GM12878 (cell line): ENCODE results near the gene SLC38A2. TPM values are rescaled to one million over a fixed set of nuclear protein-coding genes. Genes with fewer than 3 reads are reported as not detected.

Experiments used
- ATF7 ChIP-seq: fragments of 450-650 bp; IDR thresholded peaks from 2 replicates; pipeline ENCODE4 v1.6.1; 2016; ENCODE audit warnings: low read depth, mild to moderate bottlenecking
- BACH1 ChIP-seq: fragments of 450-650 bp; IDR thresholded peaks from 2 replicates; pipeline ENCODE4 v1.6.1; 2017; ENCODE audit warnings: mild to moderate bottlenecking, borderline replicate concordance
- CBX5 ChIP-seq: sonication (generic); IDR thresholded peaks from 2 replicates; pipeline ENCODE4 v1.6.1; 2016; ENCODE audit warnings: low read depth, moderate library complexity, mild to moderate bottlenecking, inconsistent platforms
- E2F8 ChIP-seq: fragments of 450-650 bp; IDR thresholded peaks from 2 replicates; pipeline ENCODE4 v1.6.1; 2018; ENCODE audit warnings: mild to moderate bottlenecking, low read depth, moderate library complexity; ENCODE audit not compliant: partially characterized antibody
- EED ChIP-seq: sonication (generic); IDR thresholded peaks from 2 replicates; pipeline ENCODE4 v1.6.1; 2016; ENCODE audit warnings: antibody characterized with exemption, low read depth
- EGR1 ChIP-seq, 2 experiments: IDR thresholded peaks; 1 replicate in 1 of 2; 2 replicates in 1 of 2; pipeline ENCODE4 v1.6.1; 2011 to 2012; ENCODE audit warnings: low read depth in 2 of 2, low read length in 2 of 2, borderline replicate concordance in 1 of 2, mild to moderate bottlenecking in 1 of 2, moderate library complexity in 1 of 2
- KLF5 ChIP-seq: fragments of 450-650 bp; IDR thresholded peaks from 2 replicates; pipeline ENCODE4 v1.6.1; 2014; ENCODE audit warnings: mild to moderate bottlenecking; ENCODE audit not compliant: partially characterized antibody
- MLLT1 ChIP-seq: fragments of 450-650 bp; IDR thresholded peaks from 2 replicates; pipeline ENCODE4 v1.6.1; 2016; ENCODE audit warnings: mild to moderate bottlenecking
- MTA3 ChIP-seq: IDR thresholded peaks from 2 replicates; pipeline ENCODE4 v1.6.1; 2012; ENCODE audit warnings: low read length, inconsistent platforms, borderline replicate concordance
- NFXL1 ChIP-seq: fragments of 450-650 bp; IDR thresholded peaks from 2 replicates; pipeline ENCODE4 v1.6.1; 2017; ENCODE audit warnings: antibody characterized with exemption, mild to moderate bottlenecking, borderline replicate concordance
- PRDM15 ChIP-seq: fragments of 450-650 bp; formaldehyde crosslinking; IDR thresholded peaks from 2 replicates; pipeline ENCODE4 v1.4.0; 2020; ENCODE audit warnings: mild to moderate bottlenecking, moderate library complexity
- SMAD1 ChIP-seq: fragments of 450-650 bp; IDR thresholded peaks from 2 replicates; pipeline ENCODE4 v1.6.1; 2018; ENCODE audit warnings: mild to moderate bottlenecking, low read depth; ENCODE audit not compliant: partially characterized antibody
- SUPT20H ChIP-seq: IDR thresholded peaks from 2 replicates; pipeline ENCODE4 v1.6.1; 2011; ENCODE audit warnings: low read depth, mild to moderate bottlenecking, low read length, moderate library complexity, borderline replicate concordance; ENCODE audit not compliant: control insufficient read depth
- TCF3 ChIP-seq: IDR thresholded peaks from 2 replicates; pipeline ENCODE4 v1.6.1; 2012; ENCODE audit warnings: low read depth, mild to moderate bottlenecking, low read length, borderline replicate concordance; ENCODE audit not compliant: insufficient read depth
- polyA plus RNA-seq, 11 experiments: library from polyadenylated mRNA; depleted of rRNA in 4 of 11; unstranded in 6 of 11; stranded (reverse) in 5 of 11; fragments of >200 nt; fragmentation: Nextera tagmentation in 4 of 11; fragmentation: Illumina TruSeq in 1 of 11; extraction: Ambion mirVana in 4 of 11; extraction: Trizol in 1 of 11; gene quantifications; 1 replicate in 1 of 11; 2 replicates in 10 of 11; pipeline versions ENCODE4 v1.2.1 to v1.2.3, GENCODE V29; 2011 to 2016; ENCODE audit warnings: inconsistent platforms in 2 of 11, missing spikeins in 2 of 11, low read depth in 1 of 11
- total RNA-seq, 4 experiments: library from RNA; depleted of rRNA in 3 of 4; stranded (reverse); fragments of >200 nt in 3 of 4; fragmentation: Illumina TruSeq in 1 of 4; extraction: Trizol in 1 of 4; gene quantifications; 2 replicates each; pipeline versions ENCODE4 v1.2.1 to v1.2.3, GENCODE V29; 2013 to 2021
- TF ChIP-seq, protein P1 (sequence below): fragments of 450-650 bp; formaldehyde crosslinking; IDR thresholded peaks from 2 replicates; pipeline ENCODE4 v1.5.0; 2022; ENCODE audit warnings: mild to moderate bottlenecking, missing genetic modification characterization

SLC38A2 gene
- total and polyA plus RNA-seq, 10 of the 15 experiments (the other 5 are each of a cell fraction or from before 2014, with no cell fraction given) = 36.2 to 118 (median 79.8) TPM

- TF ChIP-seq SUPT20H = no peak
- TF ChIP-seq TCF3 = no peak
- TF ChIP-seq KLF5 = no peak
- no peak for TF ChIP-seq SMAD1
- TF ChIP-seq E2F8 = no peak
- TF ChIP-seq EGR1 (IDR thresholded peaks at IDR 0.05; ENCODE audit: borderline replicate concordance in 1 of 2, low read depth in 2 of 2, low read length in 2 of 2) = no peak
- TF ChIP-seq BACH1 = no peak
- no peak for TF ChIP-seq NFXL1
- TF ChIP-seq EED = 0 out of 2 replicates have a peak, but pooled peaks have one; percentile 19
- TF ChIP-seq ATF7 = no peak
- TF ChIP-seq, protein P1, sequence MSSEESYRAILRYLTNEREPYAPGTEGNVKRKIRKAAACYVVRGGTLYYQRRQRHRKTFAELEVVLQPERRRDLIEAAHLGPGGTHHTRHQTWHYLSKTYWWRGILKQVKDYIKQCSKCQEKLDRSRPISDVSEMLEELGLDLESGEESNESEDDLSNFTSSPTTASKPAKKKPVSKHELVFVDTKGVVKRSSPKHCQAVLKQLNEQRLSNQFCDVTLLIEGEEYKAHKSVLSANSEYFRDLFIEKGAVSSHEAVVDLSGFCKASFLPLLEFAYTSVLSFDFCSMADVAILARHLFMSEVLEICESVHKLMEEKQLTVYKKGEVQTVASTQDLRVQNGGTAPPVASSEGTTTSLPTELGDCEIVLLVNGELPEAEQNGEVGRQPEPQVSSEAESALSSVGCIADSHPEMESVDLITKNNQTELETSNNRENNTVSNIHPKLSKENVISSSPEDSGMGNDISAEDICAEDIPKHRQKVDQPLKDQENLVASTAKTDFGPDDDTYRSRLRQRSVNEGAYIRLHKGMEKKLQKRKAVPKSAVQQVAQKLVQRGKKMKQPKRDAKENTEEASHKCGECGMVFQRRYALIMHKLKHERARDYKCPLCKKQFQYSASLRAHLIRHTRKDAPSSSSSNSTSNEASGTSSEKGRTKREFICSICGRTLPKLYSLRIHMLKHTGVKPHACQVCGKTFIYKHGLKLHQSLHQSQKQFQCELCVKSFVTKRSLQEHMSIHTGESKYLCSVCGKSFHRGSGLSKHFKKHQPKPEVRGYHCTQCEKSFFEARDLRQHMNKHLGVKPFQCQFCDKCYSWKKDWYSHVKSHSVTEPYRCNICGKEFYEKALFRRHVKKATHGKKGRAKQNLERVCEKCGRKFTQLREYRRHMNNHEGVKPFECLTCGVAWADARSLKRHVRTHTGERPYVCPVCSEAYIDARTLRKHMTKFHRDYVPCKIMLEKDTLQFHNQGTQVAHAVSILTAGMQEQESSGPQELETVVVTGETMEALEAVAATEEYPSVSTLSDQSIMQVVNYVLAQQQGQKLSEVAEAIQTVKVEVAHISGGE = no peak
- TF ChIP-seq MLLT1 = no peak
- no peak for TF ChIP-seq PRDM15
- TF ChIP-seq CBX5 = no peak
- no peak for TF ChIP-seq MTA3
These were observed 15.1 kb upstream of the SLC38A2 start (continued) for GRCh38 chr12:46387670-46388069.
